Esophagus muscularis mucosa (tissue), 4 donors: ENCODE measurements around the gene NPRL2. TPM values are rescaled to one million over a fixed set of nuclear protein-coding genes. Genes with fewer than 3 reads are reported as not detected.
A peak's percentile ranks its signal among the peaks of the same experiment; 100 is the strongest.

ENCODE experiments used
- DNase-seq: peaks from one replicate; pipeline ENCODE4 v3.0.0-alpha.2; 2017; ENCODE audit errors: extremely low spot score
- H3K27ac ChIP-seq, 4 donors: fragments of 200-600 bp; sonication (generic); replicated peaks in 1 of 4; 1 replicate in 3 of 4; 2 replicates in 1 of 4; pipeline ENCODE4 v1.5.1; 2016 to 2019; ENCODE audit warnings: mild to moderate bottlenecking in 1 of 4
- H3K27me3 ChIP-seq, 4 donors: fragments of 200-600 bp; sonication (generic); one replicate each; pipeline versions ENCODE4 v1.5.1 to v1.6.0; 2016 to 2019
- H3K36me3 ChIP-seq, 4 donors: fragments of 200-600 bp; sonication (generic); one replicate each; pipeline ENCODE4 v1.5.1; 2016 to 2019
- H3K4me1 ChIP-seq, 4 donors: fragments of 200-600 bp; sonication (generic); one replicate each; pipeline ENCODE4 v1.5.1; 2016 to 2019
- H3K4me3 ChIP-seq, 4 donors: fragments of 200-600 bp; sonication (generic); 1 replicate in 2 of 4; 2 replicates in 2 of 4; pipeline ENCODE4 v1.5.1; 2016 to 2019; ENCODE audit warnings: mild to moderate bottlenecking in 4 of 4, moderate library complexity in 1 of 4
- H3K9me3 ChIP-seq, 4 donors: fragments of 200-600 bp; sonication (generic); 1 replicate in 3 of 4; 2 replicates in 1 of 4; pipeline ENCODE4 v1.5.1; 2016 to 2019
- EP300 ChIP-seq: sonication (generic); formaldehyde crosslinking; IDR thresholded peaks from one replicate; pipeline ENCODE4 v1.6.1; 2017; ENCODE audit warnings: antibody characterized with exemption
- POLR2A ChIP-seq: fragments of 450-650 bp; IDR thresholded peaks from one replicate; pipeline ENCODE4 v1.6.1; 2017; ENCODE audit warnings: antibody characterized with exemption, moderate library complexity, mild to moderate bottlenecking, low read depth
- POLR2AphosphoS5 ChIP-seq, 2 donors: sonication (generic); formaldehyde crosslinking; IDR thresholded peaks; one replicate each; pipeline ENCODE4 v1.6.1; 2017; ENCODE audit warnings: antibody characterized with exemption in 2 of 2
- WGBS: methylation state at CpG from one replicate; pipeline ENCODE4 v1.1.5; 2018; 5-methylcytosine and 5-hydroxymethylcytosine counted together
- intact Hi-C: fragments of 100-400 bp; cut with DNase I; formaldehyde crosslinking; loops from one replicate; pipeline ENCODE4 v1.15.1; 2023
- total RNA-seq, 4 donors: library from RNA; depleted of rRNA; stranded (reverse); fragments of >200 nt; gene quantifications; one replicate each; pipeline versions ENCODE4 v1.1.0 to v1.2.1, GENCODE V29; 2016
- TF ChIP-seq, protein P1 (sequence below), 3 experiments: fragments of 200-600 bp in 2 of 3; fragments of 450-650 bp in 1 of 3; sonication (generic) in 2 of 3; IDR thresholded peaks; one replicate each; pipeline ENCODE4 v1.5.1; 2017 to 2019; ENCODE audit warnings: antibody characterized with exemption in 3 of 3, mild to moderate bottlenecking in 2 of 3, moderate library complexity in 1 of 3

Gene NPRL2
- total RNA-seq, 4 donors from 2014 or later, result 10.4 to 16.7 (median 14.2) TPM

GRCh38 chr3:50365842-50366220 lies 15.3 kb upstream of the NPRL2 start:
- 90% methylated on average over 5 of the region's 5 CpGs for WGBS
- intact Hi-C loops, result no loop called here
- H3K36me3 ChIP-seq, result no peaks in the 10 kb centered on the region
- H3K4me3 ChIP-seq, result peak overlapping the region; percentile 58 to 84 (median 64)
- no peak for DNase-seq
- peaks cover 14 to 23% (median 21%) of the 10 kb centered on the region in 4 donors for H3K4me1 ChIP-seq
- no peaks in the 10 kb centered on the region for H3K27me3 ChIP-seq
- TF ChIP-seq POLR2AphosphoS5 (IDR thresholded peaks at IDR 0.05) (no peak), EP300 (no peak), POLR2A (no peak)
- TF ChIP-seq, protein P1, sequence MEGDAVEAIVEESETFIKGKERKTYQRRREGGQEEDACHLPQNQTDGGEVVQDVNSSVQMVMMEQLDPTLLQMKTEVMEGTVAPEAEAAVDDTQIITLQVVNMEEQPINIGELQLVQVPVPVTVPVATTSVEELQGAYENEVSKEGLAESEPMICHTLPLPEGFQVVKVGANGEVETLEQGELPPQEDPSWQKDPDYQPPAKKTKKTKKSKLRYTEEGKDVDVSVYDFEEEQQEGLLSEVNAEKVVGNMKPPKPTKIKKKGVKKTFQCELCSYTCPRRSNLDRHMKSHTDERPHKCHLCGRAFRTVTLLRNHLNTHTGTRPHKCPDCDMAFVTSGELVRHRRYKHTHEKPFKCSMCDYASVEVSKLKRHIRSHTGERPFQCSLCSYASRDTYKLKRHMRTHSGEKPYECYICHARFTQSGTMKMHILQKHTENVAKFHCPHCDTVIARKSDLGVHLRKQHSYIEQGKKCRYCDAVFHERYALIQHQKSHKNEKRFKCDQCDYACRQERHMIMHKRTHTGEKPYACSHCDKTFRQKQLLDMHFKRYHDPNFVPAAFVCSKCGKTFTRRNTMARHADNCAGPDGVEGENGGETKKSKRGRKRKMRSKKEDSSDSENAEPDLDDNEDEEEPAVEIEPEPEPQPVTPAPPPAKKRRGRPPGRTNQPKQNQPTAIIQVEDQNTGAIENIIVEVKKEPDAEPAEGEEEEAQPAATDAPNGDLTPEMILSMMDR (IDR thresholded peaks at IDR 0.05), result no peak
- H3K27ac ChIP-seq, result peak overlapping the region; percentile 56 to 79 (median 72)
- H3K9me3 ChIP-seq, result no peaks in the 10 kb centered on the region

- H3K27me3 ChIP-seq, result no peaks in the 10 kb centered on the region
- WGBS, result 50% methylated on average over 27 of the region's 53 CpGs
- intact Hi-C loops, result no loop called here
- H3K36me3 ChIP-seq, result no peaks in the 10 kb centered on the region
- H3K27ac ChIP-seq, result peak overlapping the region; percentile 56 to 79 (median 72)
- H3K4me1 ChIP-seq, result peaks cover 14 to 23% (median 21%) of the 10 kb centered on the region in 4 donors
- peak; percentile 94 for DNase-seq
- H3K9me3 ChIP-seq, result no peaks in the 10 kb centered on the region
- TF ChIP-seq EP300, result no peak
- no peak for TF ChIP-seq POLR2A
- TF ChIP-seq POLR2AphosphoS5 (IDR thresholded peaks at IDR 0.05), result peak; percentile 67 to 68
- TF ChIP-seq, protein P1 (IDR thresholded peaks at IDR 0.05), result no peak
- H3K4me3 ChIP-seq, result peak overlapping the region; percentile 58 to 84 (median 64)
Observed at GRCh38 chr3:50365080-50365841, 14.7 kb upstream of the NPRL2 start.

- intact Hi-C loops, result no loop called here
- Histone ChIP-seq H3K4me1 (peaks cover 17 to 28% (median 25%) of the 10 kb centered on the region in 4 donors), H3K4me3 (peak overlapping the region; percentile 58 to 84 (median 64)), H3K9me3 (no peaks in the 10 kb centered on the region), H3K27me3 (no peaks in the 10 kb centered on the region), H3K27ac (peak overlapping the region; percentile 56 to 79 (median 72)), H3K36me3 (no peaks in the 10 kb centered on the region)
- TF ChIP-seq POLR2A, result no peak
- no peak for TF ChIP-seq EP300
- no peak for TF ChIP-seq POLR2AphosphoS5 (IDR thresholded peaks at IDR 0.05)
- TF ChIP-seq, protein P1 (IDR thresholded peaks at IDR 0.05), result no peak
- DNase-seq, result no peak
- 80% methylated on average over 1 of the region's 48 CpGs for WGBS
Observed at GRCh38 chr3:50364573-50365079, 14.1 kb upstream of the NPRL2 start.

DNA sequence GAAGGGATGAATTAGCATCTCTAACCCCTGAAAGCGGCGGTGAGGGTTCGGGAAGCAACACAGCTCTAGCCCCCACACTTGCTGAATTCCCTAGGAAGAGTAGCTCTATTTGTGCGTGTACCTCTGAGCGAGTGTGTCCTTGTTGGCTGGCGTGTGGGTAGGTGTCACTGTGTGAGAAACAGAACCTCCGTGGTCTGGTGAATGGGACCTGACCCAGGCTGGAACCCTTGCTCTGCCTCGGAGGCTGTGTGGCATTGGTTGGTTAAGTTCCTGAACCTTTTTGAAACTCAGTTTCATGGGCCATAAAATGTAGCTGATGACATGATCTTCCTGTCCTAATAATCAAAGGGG lies 9.2 kb upstream of the NPRL2 start:
- no peaks in the 10 kb centered on the region for H3K27me3 ChIP-seq
- H3K4me1 ChIP-seq, result peaks cover 45 to 60% (median 51%) of the 10 kb centered on the region in 4 donors
- peak overlapping the region; percentile 70 to 77 (median 74) for H3K4me3 ChIP-seq
- intact Hi-C loops, result no loop called here
- peak overlapping the region in 2 of 4 donors; percentile 31 to 85 for H3K27ac ChIP-seq
- H3K36me3 ChIP-seq, result peaks cover 5 to 35% (median 17%) of the 10 kb centered on the region in 4 donors
- no peaks in the 10 kb centered on the region for H3K9me3 ChIP-seq
- TF ChIP-seq, protein P1 (IDR thresholded peaks at IDR 0.05), result no peak
- TF ChIP-seq EP300 (no peak), POLR2AphosphoS5 (IDR thresholded peaks at IDR 0.05) (no peak), POLR2A (no peak)
- no peak for DNase-seq
- 54% methylated on average over 5 of the region's 8 CpGs for WGBS
